ENCODE data around the gene RMC1. TPM values are rescaled to one million over a fixed set of nuclear protein-coding genes. Genes with fewer than 3 reads are reported as not detected.
A peak's percentile ranks its signal among the peaks of the same experiment; 100 is the strongest.

Gene RMC1
- total RNA-seq, 1 donor from 2014 or later: 25.0 TPM

GRCh38 chr18:23494992-23495391 lies 8.3 kb upstream of the RMC1 start:
- Mint-ChIP-seq H3K4me3 (no peak overlapping the region), H3K4me1 (ENCODE audit: unreplicated experiment) (no peaks in the 10 kb centered on the region), H3K27ac (no peak overlapping the region), H3K9me3 (peaks cover 4% of the 10 kb centered on the region), H3K36me3 (no peaks in the 10 kb centered on the region), H3K27me3 (no peaks in the 10 kb centered on the region)
- TF ChIP-seq CTCF (conservative IDR thresholded peaks at IDR 0.05): no peak
- no peak for DNase-seq (ENCODE audit: extremely low spot score, unreplicated experiment)

- no peak overlapping the region for H3K4me3 Mint-ChIP-seq
- H3K36me3 Mint-ChIP-seq: no peaks in the 10 kb centered on the region
- peaks cover 3% of the 10 kb centered on the region for H3K9me3 Mint-ChIP-seq
- no peaks in the 10 kb centered on the region for H3K27me3 Mint-ChIP-seq
- no peak for DNase-seq (ENCODE audit: extremely low spot score, unreplicated experiment)
- no peak for TF ChIP-seq CTCF (conservative IDR thresholded peaks at IDR 0.05)
- no peak overlapping the region for H3K27ac Mint-ChIP-seq
- no peaks in the 10 kb centered on the region for H3K4me1 Mint-ChIP-seq (ENCODE audit: unreplicated experiment)
Observed at GRCh38 chr18:23495723-23496440, 7.4 kb upstream of the RMC1 start.

GRCh38 chr18:23498117-23498516 lies 5.2 kb upstream of the RMC1 start:
- DNase-seq (ENCODE audit: extremely low spot score, unreplicated experiment): no peak
- Mint-ChIP-seq H3K27ac (no peak overlapping the region), H3K27me3 (no peaks in the 10 kb centered on the region), H3K36me3 (no peaks in the 10 kb centered on the region), H3K4me3 (no peak overlapping the region), H3K4me1 (ENCODE audit: unreplicated experiment) (no peaks in the 10 kb centered on the region), H3K9me3 (no peaks in the 10 kb centered on the region)
- TF ChIP-seq CTCF (conservative IDR thresholded peaks at IDR 0.05): no peak

GRCh38 chr18:23498877-23499276 lies 4.4 kb upstream of the RMC1 start:
- no peaks in the 10 kb centered on the region for H3K9me3 Mint-ChIP-seq
- DNase-seq (ENCODE audit: extremely low spot score, unreplicated experiment): no peak
- H3K4me1 Mint-ChIP-seq (ENCODE audit: unreplicated experiment): no peaks in the 10 kb centered on the region
- no peaks in the 10 kb centered on the region for H3K27me3 Mint-ChIP-seq
- no peaks in the 10 kb centered on the region for H3K36me3 Mint-ChIP-seq
- TF ChIP-seq CTCF (conservative IDR thresholded peaks at IDR 0.05): peak; percentile 90
- no peak overlapping the region for H3K4me3 Mint-ChIP-seq
- no peak overlapping the region for H3K27ac Mint-ChIP-seq

- Mint-ChIP-seq H3K27me3 (no peaks in the 10 kb centered on the region), H3K4me3 (no peak overlapping the region)
- no peak for DNase-seq (ENCODE audit: extremely low spot score, unreplicated experiment)
Observed at GRCh38 chr18:23499291-23499781, 4.0 kb upstream of the RMC1 start.

More at GRCh38 chr18:23499291-23499781, 4.0 kb upstream of the RMC1 start:
- TF ChIP-seq CTCF (conservative IDR thresholded peaks at IDR 0.05): no peak
- peak overlapping the region; percentile 17 for H3K27ac Mint-ChIP-seq
- no peaks in the 10 kb centered on the region for H3K36me3 Mint-ChIP-seq
- H3K4me1 Mint-ChIP-seq (ENCODE audit: unreplicated experiment): peaks cover 4% of the 10 kb centered on the region
- no peaks in the 10 kb centered on the region for H3K9me3 Mint-ChIP-seq

Measured in type B pancreatic cell (in vitro differentiated cells).